AG08395 (cell line): ENCODE measurements around the gene UBE2J2.

Experiments used
- DNase-seq: peaks from one replicate; pipeline ENCODE4 v3.0.0; 2012; ENCODE audit warnings: mixed read lengths, low spot score

The UBE2J2 gene

DNA sequence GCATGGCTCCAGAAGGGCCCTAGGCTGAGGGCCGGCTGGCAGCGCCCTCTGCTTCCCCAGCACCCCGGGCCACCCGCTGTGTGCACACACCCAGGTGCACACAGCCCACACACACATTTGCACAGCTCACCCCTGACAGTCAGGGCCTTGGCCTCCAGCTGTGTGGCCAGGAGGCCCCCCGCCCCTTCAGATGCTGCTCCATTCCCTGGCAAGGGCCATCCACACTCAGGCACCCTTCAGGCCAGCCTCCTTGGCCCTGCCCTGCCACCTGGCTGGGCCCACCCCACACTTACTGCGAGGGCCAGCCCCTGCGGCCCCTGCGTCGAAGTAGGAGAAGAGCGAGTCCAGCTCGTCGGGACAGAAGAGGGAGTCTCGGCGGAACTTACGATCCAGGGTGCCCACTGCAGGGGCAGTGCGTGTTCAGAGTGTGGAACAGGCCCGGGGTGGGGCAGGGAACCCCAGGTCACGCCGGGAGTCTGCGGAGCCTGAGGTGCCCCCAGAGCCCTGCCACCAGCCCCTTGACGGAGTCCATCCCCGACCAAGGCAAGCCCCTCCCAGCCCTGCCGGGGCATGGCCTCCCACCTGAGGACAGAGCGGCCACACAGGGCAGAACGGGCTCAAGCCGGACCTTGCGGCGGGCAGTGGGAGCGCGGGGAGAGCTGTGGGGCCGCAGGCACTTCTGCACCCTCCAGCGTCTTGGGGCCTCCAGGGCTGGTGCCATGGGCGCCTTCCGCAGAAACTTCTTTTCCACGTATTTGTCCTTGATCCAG lies 21.7 kb upstream of the UBE2J2 start:
- no peak for DNase-seq

DNA sequence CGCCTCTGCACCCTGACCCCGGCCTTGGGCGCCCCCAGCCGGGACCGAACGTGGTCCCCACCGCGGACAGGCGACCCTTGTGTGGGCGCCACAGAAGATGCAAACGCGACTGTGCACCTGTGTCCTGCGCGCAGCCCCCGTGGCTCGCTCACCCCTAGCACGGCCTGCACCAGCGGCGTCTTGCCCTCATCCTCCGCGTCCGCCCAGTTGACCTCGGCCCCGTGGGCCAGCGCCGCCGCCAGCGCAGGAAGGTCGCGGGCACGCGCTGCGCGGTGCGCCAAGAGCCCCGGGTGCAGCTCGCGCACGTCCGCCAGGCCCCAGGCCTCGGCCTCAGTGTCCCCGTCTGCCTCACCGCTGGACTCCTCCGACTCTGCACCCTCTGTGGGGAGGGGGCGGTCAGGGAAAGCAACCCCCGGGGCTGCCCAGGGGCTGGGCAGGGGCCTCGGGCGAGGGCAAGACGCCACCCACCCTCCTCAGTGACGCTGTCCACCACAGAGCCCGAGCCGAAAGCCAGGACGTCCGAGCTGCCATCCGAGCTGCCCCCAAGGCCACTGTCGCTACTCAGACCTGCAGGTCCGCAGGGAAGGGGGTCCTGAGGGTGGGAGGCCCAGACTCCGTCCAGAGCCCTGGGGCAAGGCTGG lies 20.7 kb upstream of the UBE2J2 start:
- DNase-seq = no peak

GRCh38 chr1:1293263-1294249 lies 19.9 kb upstream of the UBE2J2 start:
- no peak for DNase-seq

- DNase-seq = no peak
Measured at GRCh38 chr1:1292851-1293250, 19.2 kb upstream of the UBE2J2 start.

- no peak for DNase-seq
Measured at GRCh38 chr1:1292442-1292779, 18.8 kb upstream of the UBE2J2 start.

DNA sequence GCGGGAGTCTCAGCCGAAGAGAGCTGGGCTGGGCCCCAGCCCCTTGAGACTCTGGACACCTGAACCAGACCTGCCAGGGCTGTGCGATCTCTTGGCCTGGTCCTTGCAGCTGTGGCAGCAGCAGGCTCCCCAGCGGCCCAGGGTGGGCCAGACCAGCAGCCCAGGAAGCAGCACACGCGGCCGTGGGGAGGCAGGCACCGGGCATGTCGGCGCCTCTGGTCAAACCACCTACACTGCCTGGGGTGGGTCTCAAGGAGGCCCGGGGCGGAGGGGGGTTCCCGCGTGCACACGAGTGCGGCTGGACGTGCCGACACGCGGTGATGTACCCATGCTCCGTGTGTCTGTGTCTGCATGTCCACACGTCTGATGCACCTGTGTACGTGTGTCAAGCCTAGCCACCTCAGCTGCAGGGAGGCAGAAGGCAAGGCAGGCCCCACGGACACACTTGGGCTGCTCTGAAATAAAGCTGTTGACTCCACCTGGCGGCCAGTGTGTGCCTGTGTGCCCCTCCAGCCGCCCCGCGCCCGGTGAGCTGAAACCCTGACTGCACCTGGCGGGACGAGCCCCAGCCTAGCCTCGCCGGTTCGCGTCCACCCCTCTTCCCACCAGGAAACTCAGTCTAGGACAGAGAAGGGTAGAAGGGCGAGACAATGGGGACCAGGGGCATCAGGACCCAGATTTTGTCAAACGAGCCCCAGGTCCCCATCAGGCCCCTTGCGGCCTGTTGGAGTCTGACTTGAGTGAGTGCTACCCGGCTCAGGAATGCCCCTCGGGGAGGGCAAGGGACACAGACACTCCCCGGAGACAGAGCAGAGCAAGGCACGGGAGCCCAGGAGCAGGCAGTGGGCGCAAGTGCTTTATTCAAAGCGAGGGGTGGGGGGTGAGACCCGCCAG lies 18.1 kb upstream of the UBE2J2 start:
- peak; percentile 61 for DNase-seq

GRCh38 chr1:1291023-1291528 lies 17.4 kb upstream of the UBE2J2 start:
- DNase-seq = no peak

DNA sequence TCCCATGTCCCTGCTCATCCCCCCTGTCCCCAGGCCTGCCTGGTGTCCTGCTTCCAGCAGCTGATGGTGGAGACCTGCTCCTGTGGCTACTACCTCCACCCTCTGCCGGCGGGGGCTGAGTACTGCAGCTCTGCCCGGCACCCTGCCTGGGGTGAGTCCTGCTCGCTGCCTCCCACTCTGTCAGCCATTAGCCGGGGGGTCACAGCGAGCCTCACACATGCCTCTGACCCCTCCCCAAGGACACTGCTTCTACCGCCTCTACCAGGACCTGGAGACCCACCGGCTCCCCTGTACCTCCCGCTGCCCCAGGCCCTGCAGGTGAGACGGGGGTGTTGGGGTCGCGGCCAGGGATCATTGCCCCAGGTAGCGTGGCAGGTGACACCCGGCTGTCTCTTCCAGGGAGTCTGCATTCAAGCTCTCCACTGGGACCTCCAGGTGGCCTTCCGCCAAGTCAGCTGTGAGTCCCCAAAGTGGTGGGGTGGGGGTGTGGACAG lies 16.6 kb upstream of the UBE2J2 start:
- peak; percentile 53 for DNase-seq

DNA sequence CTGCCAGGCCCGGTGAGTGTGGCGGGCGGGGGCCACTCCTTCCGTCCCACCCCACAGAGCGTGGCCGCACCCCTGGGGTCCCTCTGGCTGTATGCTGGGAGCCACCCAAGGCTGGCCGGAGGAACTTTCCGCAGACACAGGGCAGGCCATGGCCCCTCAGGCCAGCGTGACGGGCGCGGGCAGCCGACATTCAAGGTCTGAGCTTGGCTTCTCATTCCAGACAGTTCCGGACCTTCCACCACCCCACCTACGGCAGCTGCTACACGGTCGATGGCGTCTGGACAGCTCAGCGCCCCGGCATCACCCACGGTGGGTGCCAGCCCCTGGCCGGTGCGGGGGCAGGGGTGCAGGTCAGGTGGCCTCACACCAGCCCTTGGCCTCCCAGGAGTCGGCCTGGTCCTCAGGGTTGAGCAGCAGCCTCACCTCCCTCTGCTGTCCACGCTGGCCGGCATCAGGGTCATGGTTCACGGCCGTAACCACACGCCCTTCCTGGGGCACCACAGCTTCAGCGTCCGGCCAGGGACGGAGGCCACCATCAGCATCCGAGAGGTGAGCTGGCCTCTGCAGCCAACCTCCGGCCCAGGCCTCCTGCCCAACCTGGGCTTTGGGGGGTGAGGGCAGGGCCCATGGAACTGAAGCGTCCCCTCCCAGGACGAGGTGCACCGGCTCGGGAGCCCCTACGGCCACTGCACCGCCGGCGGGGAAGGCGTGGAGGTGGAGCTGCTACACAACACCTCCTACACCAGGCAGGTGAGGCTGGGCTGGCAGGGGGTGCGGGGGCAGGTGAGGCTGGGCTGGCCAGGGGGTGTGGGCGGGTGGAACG lies 13.8 kb upstream of the UBE2J2 start:
- DNase-seq = no peak

DNA sequence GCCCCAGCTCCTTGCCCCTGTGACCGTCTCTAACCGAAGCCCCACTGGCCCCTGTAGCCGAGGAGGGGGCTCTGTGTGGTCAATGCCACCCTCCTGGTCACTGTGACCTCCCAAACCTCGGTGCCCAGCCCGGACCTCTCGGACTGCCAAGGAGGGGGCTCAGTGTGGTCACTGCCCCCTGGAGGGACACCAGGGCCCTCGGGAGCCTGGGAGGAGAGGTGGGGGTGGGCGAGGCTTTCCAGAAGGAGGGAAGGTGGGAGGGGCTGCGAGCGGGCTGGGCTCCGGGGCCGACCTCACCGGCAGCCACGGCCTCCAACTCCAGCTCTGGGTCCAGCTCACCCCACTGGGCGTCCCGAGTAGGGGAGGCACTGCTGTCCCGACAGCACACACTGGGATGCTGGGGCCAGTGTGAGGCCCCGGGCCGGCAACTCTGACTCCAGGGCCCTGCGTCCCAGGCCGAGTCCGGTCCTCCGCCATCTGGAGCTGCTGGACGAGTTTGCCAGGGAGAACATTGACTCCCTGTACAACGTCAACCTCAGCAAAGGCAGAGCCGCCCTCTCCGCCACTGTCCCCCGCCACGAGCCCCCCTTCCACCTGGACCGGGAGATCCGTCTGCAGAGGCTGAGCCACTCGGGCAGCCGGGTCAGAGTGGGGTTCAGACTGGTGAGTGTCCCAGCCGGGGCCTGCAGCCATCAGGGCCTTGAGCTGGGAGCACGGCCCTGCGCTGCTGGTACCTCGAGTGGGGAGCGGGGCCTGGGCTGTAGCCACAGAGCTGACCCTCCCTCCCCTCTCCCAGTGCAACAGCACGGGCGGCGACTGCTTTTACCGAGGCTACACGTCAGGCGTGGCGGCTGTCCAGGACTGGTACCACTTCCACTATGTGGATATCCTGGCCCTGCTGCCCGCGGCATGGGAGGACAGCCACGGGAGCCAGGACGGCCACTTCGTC lies 12.9 kb upstream of the UBE2J2 start:
- no peak for DNase-seq

GRCh38 chr1:1285611-1286311 lies 12.1 kb upstream of the UBE2J2 start:
- DNase-seq = no peak

GRCh38 chr1:1285102-1285571 lies 11.5 kb upstream of the UBE2J2 start:
- DNase-seq = no peak

GRCh38 chr1:1284221-1285101 lies 10.8 kb upstream of the UBE2J2 start:
- DNase-seq = no peak

DNA sequence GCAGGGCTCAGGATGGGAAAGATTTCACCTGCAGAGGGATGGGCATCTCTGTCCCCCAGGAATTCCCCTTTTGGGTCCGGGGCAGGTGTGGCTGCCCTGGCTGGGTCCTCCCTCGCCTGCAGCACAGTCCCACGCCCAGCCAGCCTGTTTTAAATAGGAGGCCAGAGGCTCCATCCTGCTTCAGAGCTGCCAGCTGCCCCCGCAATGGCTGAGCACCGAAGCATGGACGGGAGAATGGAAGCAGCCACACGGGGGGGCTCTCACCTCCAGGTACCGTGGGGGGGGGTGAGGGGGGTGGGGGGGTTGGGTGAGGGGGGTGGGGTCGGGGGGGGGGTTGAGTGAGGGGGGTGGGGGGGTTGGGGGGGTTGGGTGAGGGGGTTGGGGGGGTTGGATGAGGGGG lies 10.2 kb upstream of the UBE2J2 start:
- DNase-seq = peak; percentile 32

DNA sequence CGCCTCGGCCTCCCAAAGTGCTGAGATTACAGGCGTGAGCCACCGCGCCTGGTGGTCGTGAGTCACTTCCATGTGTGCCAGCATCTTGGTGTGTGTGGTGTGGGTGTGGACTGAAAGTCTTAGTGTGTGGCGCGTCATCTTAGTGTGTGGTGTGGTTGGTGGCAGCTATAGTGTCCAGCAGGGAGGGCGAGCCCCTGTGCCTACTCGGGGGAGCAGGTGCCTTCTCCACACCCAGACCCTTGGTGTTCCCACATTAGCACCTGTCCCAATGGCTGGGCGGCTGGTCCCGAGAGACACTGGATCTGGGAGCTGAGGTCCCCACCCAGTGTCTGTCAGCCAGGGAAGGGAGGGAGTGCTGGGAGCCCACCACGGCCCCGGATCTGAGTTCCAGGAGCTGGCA lies 9.3 kb upstream of the UBE2J2 start:
- DNase-seq = no peak

- DNase-seq = peak; percentile 67
Measured at GRCh38 chr1:1281533-1282321, 8.1 kb upstream of the UBE2J2 start.
